IMR-90 (cell line): ENCODE data around the gene NUP210L. TPM values are rescaled to one million over a fixed set of nuclear protein-coding genes. Genes with fewer than 3 reads are reported as not detected.
A peak's percentile ranks its signal among the peaks of the same experiment; 100 is the strongest.

ENCODE experiments used
- ATAC-seq: fragments of 200-7000 bp; cut with Tn5 transposase; 2 replicates; pipeline ENCODE4 v1.9.1; 2020; ENCODE audit warnings: low read depth, mild to moderate bottlenecking, moderate library complexity
- BruUV-seq: library from RNA; stranded (reverse); fragments of 400-500 nt; replicated peaks from 2 replicates; lab custom pipeline; 2021; lab: Mats Ljungman, UMichigan
- CTCF ChIA-PET: fragments of 300-600 bp; formaldehyde crosslinking; extraction: SDS; loops from one replicate; lab custom pipeline; 2021; ENCODE audit warnings: antibody characterized with exemption; lab: Yijun Ruan, JAX
- POLR2A ChIA-PET: fragments of 300-600 bp; sonication (Branson Sonifier 250); formaldehyde crosslinking; loops from one replicate; lab custom pipeline; 2022; ENCODE audit warnings: antibody characterized with exemption; ENCODE audit not compliant: unreplicated experiment; lab: Charles Lee
- DNase-seq: peaks from one replicate; pipeline ENCODE4 v3.0.0; 2013
- H2AFZ ChIP-seq: replicated peaks from 2 replicates; pipeline ENCODE3; 2013; ENCODE audit warnings: low read length, mild to moderate bottlenecking; ENCODE audit not compliant: poor library complexity
- H2AK5ac ChIP-seq: 2 replicates; pipeline ENCODE4 v1.6.1; 2013; ENCODE audit warnings: low read depth, low read length, inconsistent platforms
- H2AK9ac ChIP-seq: replicated peaks from 2 replicates; pipeline ENCODE3; 2013; ENCODE audit warnings: mild to moderate bottlenecking, low read depth, low read length, moderate library complexity; ENCODE audit not compliant: poor library complexity
- H2BK120ac ChIP-seq: 2 replicates; pipeline ENCODE4 v1.6.1; 2013; ENCODE audit warnings: low read depth, low read length, inconsistent platforms
- H2BK15ac ChIP-seq: 3 replicates; pipeline ENCODE4 v1.6.1; 2013; ENCODE audit warnings: low read depth, low read length, inconsistent platforms
- H2BK20ac ChIP-seq: 2 replicates; pipeline ENCODE4 v1.6.1; 2013; ENCODE audit warnings: low read depth, mild to moderate bottlenecking, inconsistent platforms, low read length, moderate library complexity
- H2BK5ac ChIP-seq: 2 replicates; pipeline ENCODE4 v1.6.1; 2013; ENCODE audit warnings: mild to moderate bottlenecking, low read depth, low read length, inconsistent platforms; ENCODE audit not compliant: poor library complexity, severe bottlenecking
- H3K14ac ChIP-seq: replicated peaks from 2 replicates; pipeline ENCODE4 v1.6.1; 2013; ENCODE audit warnings: low read depth, low read length, inconsistent platforms
- H3K18ac ChIP-seq: 2 replicates; pipeline ENCODE4 v1.6.1; 2013; ENCODE audit warnings: low read depth, low read length, control low read depth
- H3K23ac ChIP-seq: 2 replicates; pipeline ENCODE4 v1.6.1; 2013; ENCODE audit warnings: low read depth, low read length, inconsistent platforms
- H3K27ac ChIP-seq: 2 replicates; pipeline ENCODE4 v1.5.1; 2013; ENCODE audit warnings: mild to moderate bottlenecking, control low read depth, low read length; ENCODE audit not compliant: insufficient read depth
- H3K27me3 ChIP-seq: 2 replicates; pipeline ENCODE4 v1.6.1; 2013; ENCODE audit warnings: low read length; ENCODE audit not compliant: control insufficient read depth, insufficient read depth
- H3K36me3 ChIP-seq: 2 replicates; pipeline ENCODE4 v1.6.1; 2013; ENCODE audit warnings: low read length, mixed read lengths; ENCODE audit not compliant: control insufficient read depth, insufficient read depth
- H3K4ac ChIP-seq: 2 replicates; pipeline ENCODE4 v1.6.1; 2013; ENCODE audit warnings: low read depth, low read length, inconsistent platforms
- H3K4me1 ChIP-seq: 2 replicates; pipeline ENCODE4 v1.6.1; 2013; ENCODE audit warnings: low read length, mixed read lengths; ENCODE audit not compliant: control insufficient read depth, insufficient read depth
- H3K4me2 ChIP-seq: 2 replicates; pipeline ENCODE4 v1.6.1; 2013; ENCODE audit warnings: low read depth, mild to moderate bottlenecking, control low read depth, low read length, moderate library complexity
- H3K4me3 ChIP-seq: 2 replicates; pipeline ENCODE4 v1.5.1; 2013; ENCODE audit warnings: low read depth, mild to moderate bottlenecking, control low read depth, low read length, moderate library complexity; ENCODE audit not compliant: insufficient read depth
- H3K56ac ChIP-seq: 2 replicates; pipeline ENCODE4 v1.6.1; 2013; ENCODE audit warnings: low read length, inconsistent platforms; ENCODE audit not compliant: insufficient read depth; ENCODE audit errors: extremely low read depth
- H3K79me1 ChIP-seq, 2 experiments: 2 replicates each; pipeline ENCODE4 v1.6.1; 2013; ENCODE audit warnings: low read length in 2 of 2, inconsistent platforms in 1 of 2, low read depth in 1 of 2
- H3K9ac ChIP-seq: 2 replicates; pipeline ENCODE4 v1.6.1; 2013; ENCODE audit warnings: low read depth, low read length, control low read depth
- H3K9me1 ChIP-seq: 2 replicates; pipeline ENCODE4 v1.6.1; 2013; ENCODE audit warnings: low read length, inconsistent platforms; ENCODE audit not compliant: insufficient read depth
- H3K9me3 ChIP-seq: 2 replicates; pipeline ENCODE4 v1.6.1; 2013; ENCODE audit warnings: low read length; ENCODE audit not compliant: control insufficient read depth, insufficient read depth
- H4K20me1 ChIP-seq: 2 replicates; pipeline ENCODE4 v1.6.1; 2013; ENCODE audit warnings: low read length, inconsistent platforms; ENCODE audit not compliant: insufficient read depth
- H4K5ac ChIP-seq: 2 replicates; pipeline ENCODE4 v1.6.1; 2013; ENCODE audit warnings: mild to moderate bottlenecking, low read depth, low read length, control low read depth
- H4K8ac ChIP-seq, 2 experiments: 2 replicates each; pipeline ENCODE4 v1.6.1; 2013; ENCODE audit warnings: low read depth in 2 of 2, low read length in 2 of 2, control low read depth in 1 of 2, inconsistent platforms in 1 of 2
- H4K91ac ChIP-seq: 2 replicates; pipeline ENCODE4 v1.6.1; 2013; ENCODE audit warnings: low read depth, low read length, inconsistent platforms; ENCODE audit not compliant: insufficient read depth
- BHLHE40 ChIP-seq: fragments of 150-350 bp; IDR thresholded peaks from 2 replicates; pipeline ENCODE4 v1.6.1; 2016; ENCODE audit warnings: mild to moderate bottlenecking, low read depth, low read length
- CTCF ChIP-seq: conservative IDR thresholded peaks from 2 replicates; pipeline ENCODE4 v1.5.1; 2012; ENCODE audit warnings: mild to moderate bottlenecking, low read depth, low read length, improper control_type of control experiment
- MAFK ChIP-seq: IDR thresholded peaks from 2 replicates; pipeline ENCODE4 v1.6.1; 2012; ENCODE audit warnings: low read depth, low read length, improper control_type of control experiment
- MAZ ChIP-seq: IDR thresholded peaks from 2 replicates; pipeline ENCODE4 v1.6.1; 2012; ENCODE audit warnings: low read depth, mild to moderate bottlenecking, low read length, improper control_type of control experiment, moderate library complexity, borderline replicate concordance
- MXI1 ChIP-seq: IDR thresholded peaks from 2 replicates; pipeline ENCODE4 v1.6.1; 2012; ENCODE audit warnings: low read depth, mild to moderate bottlenecking, low read length, moderate library complexity, borderline replicate concordance
- NFE2L2 ChIP-seq: fragments of 150-350 bp; IDR thresholded peaks from 2 replicates; pipeline ENCODE4 v1.6.1; 2016; ENCODE audit warnings: low read depth, mild to moderate bottlenecking, low read length
- POLR2A ChIP-seq: IDR thresholded peaks from 2 replicates; pipeline ENCODE4 v1.6.1; 2012; ENCODE audit warnings: mild to moderate bottlenecking, low read depth, low read length
- RCOR1 ChIP-seq: IDR thresholded peaks from 2 replicates; pipeline ENCODE4 v1.6.1; 2012; ENCODE audit warnings: mild to moderate bottlenecking, low read length, improper control_type of control experiment; ENCODE audit not compliant: insufficient replicate concordance
- RFX5 ChIP-seq: IDR thresholded peaks from 2 replicates; pipeline ENCODE4 v1.8.0; 2012; ENCODE audit warnings: low read depth, mild to moderate bottlenecking, low read length, moderate library complexity
- WGBS, 2 experiments: methylation state at CpG; one replicate each; pipeline versions ENCODE4 v1.1.5 to v1.1.7; 2013; ENCODE audit warnings: missing lambda C conversion rate in 2 of 2; ENCODE audit not compliant: insufficient read length in 1 of 2; ENCODE audit errors: extremely low coverage in 2 of 2; 5-methylcytosine and 5-hydroxymethylcytosine counted together
- dilution Hi-C: fragments of 300-500 bp; cut with HindIII; formaldehyde crosslinking; loops from one replicate; pipeline ENCODE4 v1.14.3; 2018; ENCODE audit warnings: low sequenced_read_pairs; ENCODE audit not compliant: unreplicated experiment
- in situ Hi-C: fragments of 300-500 bp; cut with MboI; formaldehyde crosslinking; loops from 3 replicates; pipeline ENCODE4 v1.14.3; 2019; ENCODE audit warnings: low sequenced_read_pairs, inconsistent platforms, mixed read lengths
- intact Hi-C: fragments of 100-400 bp; cut with micrococcal nuclease; formaldehyde crosslinking; loops from 2 replicates; pipeline ENCODE4 v1.10.0; 2022
- polyA plus RNA-seq, 3 experiments: library from polyadenylated mRNA; depleted of rRNA; stranded (reverse); fragments of >200 nt; gene quantifications; 2 replicates each; pipeline ENCODE4 v1.2.3, GENCODE V29; 2012; ENCODE audit warnings: low replicate concordance in 1 of 3
- total RNA-seq: library from RNA; depleted of rRNA; stranded (reverse); fragments of >200 nt; gene quantifications from 2 replicates; pipeline ENCODE4 v1.2.3, GENCODE V29; 2012

The NUP210L gene
- total and polyA plus RNA-seq, 2 of the 4 experiments (the other 2 are of a cell fraction): under 0.01 to 0.02 TPM

GRCh38 chr1:153958111-153958960 is 196.5 kb downstream of the NUP210L start, which contains the start of gene CRTC2:
Gene CRTC2 (minus strand): TSS chr1:153958612. CDS start chr1:153958497, 115 bp downstream.
- H2BK120ac ChIP-seq: peak within 1 kb of the TSS; percentile 23; the same call in 1 of the 2 replicates
- ChIA-PET CTCF (interaction anchor here (1.0 to 1.3 kb wide), 2 partner anchors 9 to 12 kb away, joined by 3 read pairs; partner anchors contain the start of genes CREB3L4 and DENND4B), POLR2A (interaction anchor here (0.5 to 1.3 kb wide), 5 partner anchors 12 to 417 kb away, joined by 3 to 6 read pairs (median 3); partner anchors contain the start of genes DENND4B and RPS27)
- H3K4me1 ChIP-seq: peaks cover 16% of the 10 kb centered on the region
- H3K4ac ChIP-seq: peak within 1 kb of the TSS; percentile 85
- peak within 1 kb of the TSS; percentile 44 for H4K91ac ChIP-seq
- peak within 1 kb of the TSS; percentile 92 for H3K27ac ChIP-seq
- H2BK20ac ChIP-seq: no peak within 1 kb of the TSS
- peak within 1 kb of the TSS; percentile 63 for H3K56ac ChIP-seq
- peak within 1 kb of the TSS; percentile 19 to 94 for H4K8ac ChIP-seq
- intact Hi-C loops: no loop called here
- peaks cover 26% of the 10 kb centered on the region for H3K36me3 ChIP-seq
- H2BK15ac ChIP-seq: no peak within 1 kb of the TSS; the same call in 2 of the 3 replicates
- no peaks in the 10 kb centered on the region for H3K27me3 ChIP-seq
- WGBS, 2 experiments: 0% methylated on average over 31 of the region's 75 CpGs; no CpG with 5 or more reads in 1 of the 2 experiments
- H2AFZ ChIP-seq: peak within 1 kb of the TSS; percentile 86
- H3K18ac ChIP-seq: peak within 1 kb of the TSS; percentile 35; the same call in 1 of the 2 replicates
- dilution Hi-C loops: no loop called here
- no peaks in the 10 kb centered on the region for H3K9me3 ChIP-seq
- H3K9me1 ChIP-seq: peaks cover 27% of the 10 kb centered on the region
- peaks cover 41% of the 10 kb centered on the region for H4K20me1 ChIP-seq
- H3K23ac ChIP-seq: peak within 1 kb of the TSS; percentile 97
- peaks cover 20 to 79% of the 10 kb centered on the region in 2 experiments for H3K79me1 ChIP-seq
- TF ChIP-seq RFX5 (no peak), MAZ (peak; percentile 55; the same call in 1 of the 2 replicates), BHLHE40 (no peak), MXI1 (no peak), POLR2A (peak; percentile 72), CTCF (0 out of 2 replicates have a peak, but pooled peaks have one; percentile 4), MAFK (peak; percentile 36; the same call in 1 of the 2 replicates), NFE2L2 (0 out of 2 replicates have a peak, but pooled peaks have one; percentile 1), RCOR1 (no peak)
- DNase-seq: peak; percentile 98
- peak; percentile 78 for ATAC-seq
- H3K4me3 ChIP-seq: peak within 1 kb of the TSS; percentile 78
- peak within 1 kb of the TSS; percentile 71 for H2BK5ac ChIP-seq
- H4K5ac ChIP-seq: peak within 1 kb of the TSS; percentile 65
- no TSS peak for BruUV-seq
- peak within 1 kb of the TSS; percentile 100 for H3K4me2 ChIP-seq
- peak within 1 kb of the TSS; percentile 32 for H2AK9ac ChIP-seq
- in situ Hi-C loops: loop anchor here (25.0 kb wide), 1 partner anchor 421 kb away; the partner anchor contains the start of genes S100A3, S100A4, S100A5 and S100A6
- H3K14ac ChIP-seq: peak within 1 kb of the TSS; percentile 98
- peak within 1 kb of the TSS; percentile 92 for H3K9ac ChIP-seq
- peak within 1 kb of the TSS; percentile 92 for H2AK5ac ChIP-seq
